MM.1S (cell line): Measurements from ENCODE around the gene ZBTB5.

ENCODE experiments used
- EZH2phosphoT487 ChIP-seq: fragments of 300-600 bp; sonication (generic); IDR thresholded peaks from 2 replicates; pipeline ENCODE4 v1.6.1; 2018; ENCODE audit warnings: antibody characterized with exemption, low read length
- TF ChIP-seq, protein P1 (sequence below): fragments of 300-600 bp; sonication (generic); IDR thresholded peaks from 2 replicates; pipeline ENCODE4 v1.5.1; 2016; ENCODE audit warnings: antibody characterized with exemption, low read length, mixed read lengths

DNA sequence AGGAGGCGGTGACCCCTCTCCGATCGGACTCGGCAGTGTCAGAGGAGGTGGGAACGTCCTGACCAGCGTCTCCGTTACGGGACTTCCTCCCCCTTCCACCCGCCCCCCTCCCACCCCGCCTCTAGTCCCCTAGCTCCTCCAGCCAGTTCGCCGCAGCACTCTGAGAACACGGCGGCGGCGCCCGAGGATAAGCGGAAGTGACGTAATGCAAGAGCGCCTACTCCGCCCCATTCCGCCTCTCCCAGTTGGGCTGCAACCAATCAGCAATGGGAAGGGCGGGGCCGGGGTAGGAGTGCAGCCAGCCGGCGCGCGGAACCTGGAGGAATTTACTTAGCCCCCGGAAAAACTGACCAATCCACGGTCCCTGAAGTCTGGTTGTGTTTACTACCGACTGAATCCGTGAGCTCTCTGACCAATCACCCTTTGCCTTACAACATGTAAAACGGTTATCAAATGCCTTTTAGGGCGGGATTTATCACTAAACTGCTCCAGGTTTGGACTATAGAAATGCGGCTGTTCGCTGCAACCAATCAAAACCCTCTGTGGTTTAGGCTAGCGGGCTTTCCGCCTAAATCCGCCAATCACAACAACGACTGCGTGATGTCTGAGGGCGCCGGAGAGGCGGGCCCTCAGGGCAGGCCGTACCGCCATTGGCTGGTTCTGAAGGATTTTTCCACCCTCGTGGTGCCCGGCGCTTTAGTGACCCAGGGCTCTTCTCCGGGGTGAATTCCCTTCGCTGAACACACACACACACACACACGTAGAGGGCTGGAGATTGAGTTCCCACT is at the start of gene ZBTB5:
- TF ChIP-seq, protein P1, sequence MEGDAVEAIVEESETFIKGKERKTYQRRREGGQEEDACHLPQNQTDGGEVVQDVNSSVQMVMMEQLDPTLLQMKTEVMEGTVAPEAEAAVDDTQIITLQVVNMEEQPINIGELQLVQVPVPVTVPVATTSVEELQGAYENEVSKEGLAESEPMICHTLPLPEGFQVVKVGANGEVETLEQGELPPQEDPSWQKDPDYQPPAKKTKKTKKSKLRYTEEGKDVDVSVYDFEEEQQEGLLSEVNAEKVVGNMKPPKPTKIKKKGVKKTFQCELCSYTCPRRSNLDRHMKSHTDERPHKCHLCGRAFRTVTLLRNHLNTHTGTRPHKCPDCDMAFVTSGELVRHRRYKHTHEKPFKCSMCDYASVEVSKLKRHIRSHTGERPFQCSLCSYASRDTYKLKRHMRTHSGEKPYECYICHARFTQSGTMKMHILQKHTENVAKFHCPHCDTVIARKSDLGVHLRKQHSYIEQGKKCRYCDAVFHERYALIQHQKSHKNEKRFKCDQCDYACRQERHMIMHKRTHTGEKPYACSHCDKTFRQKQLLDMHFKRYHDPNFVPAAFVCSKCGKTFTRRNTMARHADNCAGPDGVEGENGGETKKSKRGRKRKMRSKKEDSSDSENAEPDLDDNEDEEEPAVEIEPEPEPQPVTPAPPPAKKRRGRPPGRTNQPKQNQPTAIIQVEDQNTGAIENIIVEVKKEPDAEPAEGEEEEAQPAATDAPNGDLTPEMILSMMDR, result no peak
- TF ChIP-seq EZH2phosphoT487, result no peak
